ENCODE results near the gene THOC3.
"Not testable (repeated sequence)": the region's sequence is repeated elsewhere in the genome, so short reads cannot be mapped to it uniquely, and the experiment has no call there.

DNA sequence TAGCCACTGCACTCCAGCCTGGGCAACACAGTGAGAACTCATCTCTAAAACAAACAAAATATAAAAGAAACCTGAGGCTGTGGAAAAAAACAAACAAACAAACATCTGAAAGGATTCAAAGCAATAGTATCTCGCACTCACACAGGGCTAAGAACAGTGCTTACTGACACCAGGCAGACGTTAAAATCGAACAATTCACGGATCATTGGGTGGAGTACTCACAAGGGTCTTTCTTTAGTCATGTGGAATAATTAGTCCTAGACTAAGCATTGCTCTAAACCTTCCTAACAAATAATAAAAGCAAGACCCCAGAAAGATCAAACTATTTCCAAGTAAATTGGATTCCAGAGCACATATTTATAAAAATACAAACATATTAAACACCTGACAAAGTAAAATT is 43.0 kb downstream of the THOC3 start:
- TF ChIP-seq, protein P1, sequence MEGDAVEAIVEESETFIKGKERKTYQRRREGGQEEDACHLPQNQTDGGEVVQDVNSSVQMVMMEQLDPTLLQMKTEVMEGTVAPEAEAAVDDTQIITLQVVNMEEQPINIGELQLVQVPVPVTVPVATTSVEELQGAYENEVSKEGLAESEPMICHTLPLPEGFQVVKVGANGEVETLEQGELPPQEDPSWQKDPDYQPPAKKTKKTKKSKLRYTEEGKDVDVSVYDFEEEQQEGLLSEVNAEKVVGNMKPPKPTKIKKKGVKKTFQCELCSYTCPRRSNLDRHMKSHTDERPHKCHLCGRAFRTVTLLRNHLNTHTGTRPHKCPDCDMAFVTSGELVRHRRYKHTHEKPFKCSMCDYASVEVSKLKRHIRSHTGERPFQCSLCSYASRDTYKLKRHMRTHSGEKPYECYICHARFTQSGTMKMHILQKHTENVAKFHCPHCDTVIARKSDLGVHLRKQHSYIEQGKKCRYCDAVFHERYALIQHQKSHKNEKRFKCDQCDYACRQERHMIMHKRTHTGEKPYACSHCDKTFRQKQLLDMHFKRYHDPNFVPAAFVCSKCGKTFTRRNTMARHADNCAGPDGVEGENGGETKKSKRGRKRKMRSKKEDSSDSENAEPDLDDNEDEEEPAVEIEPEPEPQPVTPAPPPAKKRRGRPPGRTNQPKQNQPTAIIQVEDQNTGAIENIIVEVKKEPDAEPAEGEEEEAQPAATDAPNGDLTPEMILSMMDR (IDR thresholded peaks at IDR 0.05): not testable (repeated sequence)
- TF ChIP-seq ZFX (IDR thresholded peaks at IDR 0.05; ENCODE audit: borderline replicate concordance): not testable (repeated sequence)
